Lung (tissue), 12 donors: ENCODE measurements around the gene PRKCZ. TPM values are rescaled to one million over a fixed set of nuclear protein-coding genes. Genes with fewer than 3 reads are reported as not detected.
A peak's percentile ranks its signal among the peaks of the same experiment; 100 is the strongest.

Experiments used
- ATAC-seq: fragments of 200-7000 bp; cut with Tn5 transposase; one replicate; pipeline ENCODE4 v1.9.1; 2020; ENCODE audit warnings: moderate number of reproducible peaks; ENCODE audit not compliant: insufficient read depth, low FRiP score
- DNase-seq, 3 donors: peaks; one replicate each; pipeline ENCODE4 v3.0.0-alpha.2; 2013 to 2017
- H3K27ac ChIP-seq, 2 donors: one replicate each; pipeline ENCODE4 v1.5.1; 2013; ENCODE audit warnings: mild to moderate bottlenecking in 2 of 2, moderate library complexity in 2 of 2, control low read depth in 1 of 2, inconsistent platforms in 1 of 2, low read depth in 1 of 2, low read length in 1 of 2
- H3K27me3 ChIP-seq, 3 donors: one replicate each; pipeline ENCODE4 v1.5.1; 2013; ENCODE audit warnings: low read length in 2 of 3; ENCODE audit not compliant: control insufficient read depth in 3 of 3, insufficient read depth in 3 of 3
- H3K36me3 ChIP-seq, 4 donors: one replicate each; pipeline ENCODE4 v1.5.1; 2013; ENCODE audit warnings: low read length in 4 of 4, mild to moderate bottlenecking in 1 of 4, moderate library complexity in 1 of 4; ENCODE audit not compliant: control insufficient read depth in 4 of 4, insufficient read depth in 4 of 4
- H3K4me1 ChIP-seq, 5 donors: one replicate each; pipeline ENCODE4 v1.5.1; 2013; ENCODE audit warnings: low read length in 5 of 5, mild to moderate bottlenecking in 2 of 5, moderate library complexity in 1 of 5; ENCODE audit not compliant: control insufficient read depth in 5 of 5, insufficient read depth in 5 of 5
- H3K4me3 ChIP-seq: one replicate; pipeline ENCODE4 v1.5.1; 2013; ENCODE audit warnings: mild to moderate bottlenecking, control low read depth, moderate library complexity
- H3K9ac ChIP-seq, 2 donors: one replicate each; pipeline ENCODE4 v1.5.1; 2013; ENCODE audit warnings: low read length in 2 of 2, control low read depth in 1 of 2; ENCODE audit not compliant: insufficient read depth in 1 of 2
- H3K9me3 ChIP-seq, 4 donors: one replicate each; pipeline ENCODE4 v1.5.1; 2013; ENCODE audit warnings: low read length in 3 of 4, mild to moderate bottlenecking in 1 of 4, moderate library complexity in 1 of 4; ENCODE audit not compliant: control insufficient read depth in 4 of 4, insufficient read depth in 3 of 4
- CTCF ChIP-seq: IDR thresholded peaks from 2 replicates; pipeline ENCODE4 v1.5.1; 2012; ENCODE audit warnings: mild to moderate bottlenecking; ENCODE audit errors: control extremely low read depth, extremely low read depth
- WGBS, 2 donors: extraction: QIAGEN DNeasy Blood & Tissue Kit; methylation state at CpG; one replicate each; pipeline ENCODE4 v1.1.7; 2013; 5-methylcytosine and 5-hydroxymethylcytosine counted together
- polyA plus RNA-seq, 2 donors: library from polyadenylated mRNA; stranded (reverse); fragments of 200-250 nt; gene quantifications; one replicate each; pipeline ENCODE4 v1.2.1, GENCODE V29; 2013
- total RNA-seq, 2 donors: library from RNA; depleted of rRNA in 1 of 2; stranded (reverse); fragments of >200 nt in 1 of 2; gene quantifications; one replicate each; pipeline ENCODE4 v1.2.1, GENCODE V29; 2014 to 2021
- donor health status: control.
- donor health status: control.
- donor health status: Bipolar disorder and iron deficiency.
- donor health status: healthy.
- donor health status: DM: yes; HTN: yes; CAD: no.

PRKCZ gene
- total and polyA plus RNA-seq, 4 donors = 55.2 to 149 (median 117) TPM

- H3K36me3 ChIP-seq = no peaks in the 10 kb centered on the region
- H3K4me3 ChIP-seq = no peak overlapping the region
- no peaks in the 10 kb centered on the region for H3K9me3 ChIP-seq
- no peak overlapping the region for H3K27ac ChIP-seq
- DNase-seq = peak in 1 of 3 donors; percentile 19
- no peak for TF ChIP-seq CTCF
- H3K9ac ChIP-seq = no peak overlapping the region
- no peaks in the 10 kb centered on the region for H3K27me3 ChIP-seq
- no peak for ATAC-seq
- WGBS, 2 donors = 81 to 85% methylated on average over 31 to 33 of the region's 33 CpGs
- no peaks in the 10 kb centered on the region for H3K4me1 ChIP-seq
These were observed 18.4 kb upstream of the PRKCZ start for GRCh38 chr1:2031546-2032540.

GRCh38 chr1:2032737-2033136, 17.5 kb upstream of the PRKCZ start:
- ATAC-seq (no peak), DNase-seq (no peak)
- Histone ChIP-seq H3K27me3 (no peaks in the 10 kb centered on the region), H3K27ac (no peak overlapping the region), H3K9me3 (peaks cover 0 to 2% (median 0%) of the 10 kb centered on the region in 4 donors), H3K4me3 (no peak overlapping the region), H3K4me1 (no peaks in the 10 kb centered on the region), H3K9ac (no peak overlapping the region), H3K36me3 (no peaks in the 10 kb centered on the region)
- 80 to 88% methylated on average over 14 of the region's 14 CpGs for WGBS, 2 donors
- no peak for TF ChIP-seq CTCF

GRCh38 chr1:2033165-2033564, 17.0 kb upstream of the PRKCZ start:
- no peak overlapping the region for H3K27ac ChIP-seq
- H3K27me3 ChIP-seq = no peaks in the 10 kb centered on the region
- H3K4me3 ChIP-seq = no peak overlapping the region
- no peaks in the 10 kb centered on the region for H3K36me3 ChIP-seq
- H3K4me1 ChIP-seq = no peaks in the 10 kb centered on the region
- no peak for TF ChIP-seq CTCF
- H3K9me3 ChIP-seq = peaks cover 0 to 6% (median 0%) of the 10 kb centered on the region in 4 donors
- WGBS, 2 donors = 77 to 88% methylated on average over 13 of the region's 13 CpGs
- DNase-seq (no peak), ATAC-seq (no peak)
- H3K9ac ChIP-seq = no peak overlapping the region
